ENCODE measurements around the gene PCSK2. TPM values are rescaled to one million over a fixed set of nuclear protein-coding genes. Genes with fewer than 3 reads are reported as not detected.
A peak's percentile ranks its signal among the peaks of the same experiment; 100 is the strongest.

PCSK2 gene
- polyA plus RNA-seq, 1 donor from 2014 or later: 27.9 TPM

- Histone ChIP-seq H3K79me2 (replicated peaks; ENCODE audit: insufficient read depth, low read length) (no peaks in the 10 kb centered on the region), H3K27me3 (ENCODE audit: insufficient read depth, low read depth, low read length) (no peaks in the 10 kb centered on the region), H3K4me2 (ENCODE audit: low read length) (no peak overlapping the region), H4K20me1 (ENCODE audit: insufficient read depth) (no peaks in the 10 kb centered on the region), H3K9me3 (ENCODE audit: low read length) (no peaks in the 10 kb centered on the region), H3K9me2 (ENCODE audit: insufficient read depth, low read length) (no peaks in the 10 kb centered on the region), H3F3A (ENCODE audit: insufficient read depth, low read length, poor library complexity, severe bottlenecking) (no peaks in the 10 kb centered on the region), H3K9ac (ENCODE audit: low read length) (peak overlapping the region; percentile 24), H3K4me3 (ENCODE audit: low read length) (peak overlapping the region; percentile 25), H3K27ac (ENCODE audit: low read length) (peak overlapping the region; percentile 37), H2AFZ (ENCODE audit: low read depth, low read length) (no peak overlapping the region), H3K36me3 (ENCODE audit: insufficient read depth, low read length) (no peaks in the 10 kb centered on the region)
- TF ChIP-seq MXI1 (conservative IDR thresholded peaks at IDR 0.05; ENCODE audit: poor library complexity, severe bottlenecking) (no peak), EP300 (conservative IDR thresholded peaks at IDR 0.05; ENCODE audit: poor library complexity, severe bottlenecking) (peak; percentile 49)
Observed at GRCh38 chr20:17443131-17443858, 216.5 kb downstream of the PCSK2 start.

GRCh38 chr20:17444091-17444490 lies 217.3 kb downstream of the PCSK2 start:
- Histone ChIP-seq H3K9ac (ENCODE audit: low read length) (no peak overlapping the region), H3K27me3 (ENCODE audit: insufficient read depth, low read depth, low read length) (no peaks in the 10 kb centered on the region), H3K4me2 (ENCODE audit: low read length) (no peak overlapping the region), H3K9me2 (ENCODE audit: insufficient read depth, low read length) (no peaks in the 10 kb centered on the region), H3K79me2 (replicated peaks; ENCODE audit: insufficient read depth, low read length) (no peaks in the 10 kb centered on the region), H3K9me3 (ENCODE audit: low read length) (no peaks in the 10 kb centered on the region), H2AFZ (ENCODE audit: low read depth, low read length) (no peak overlapping the region), H3K4me3 (ENCODE audit: low read length) (no peak overlapping the region), H3K27ac (ENCODE audit: low read length) (no peak overlapping the region), H3F3A (ENCODE audit: insufficient read depth, low read length, poor library complexity, severe bottlenecking) (no peaks in the 10 kb centered on the region), H4K20me1 (ENCODE audit: insufficient read depth) (no peaks in the 10 kb centered on the region), H3K36me3 (ENCODE audit: insufficient read depth, low read length) (no peaks in the 10 kb centered on the region)
- TF ChIP-seq RAD21 (conservative IDR thresholded peaks at IDR 0.05) (no peak), SMC3 (conservative IDR thresholded peaks at IDR 0.05; ENCODE audit: poor library complexity) (no peak), CTCF (IDR thresholded peaks at IDR 0.05; ENCODE audit: poor library complexity, severe bottlenecking) (no peak), MXI1 (conservative IDR thresholded peaks at IDR 0.05; ENCODE audit: poor library complexity, severe bottlenecking) (no peak), POLR2AphosphoS5 (IDR thresholded peaks at IDR 0.05) (no peak), REST (IDR thresholded peaks at IDR 0.05; ENCODE audit: borderline replicate concordance) (no peak), TAF1 (IDR thresholded peaks at IDR 0.05; ENCODE audit: low read depth) (no peak), EZH2 (IDR thresholded peaks at IDR 0.05; ENCODE audit: borderline replicate concordance, insufficient read depth, low read length, poor library complexity, severe bottlenecking) (no peak), EP300 (conservative IDR thresholded peaks at IDR 0.05; ENCODE audit: poor library complexity, severe bottlenecking) (no peak)
